ENCODE data around the gene IGSF22.
"Not testable (repeated sequence)": the region's sequence is repeated elsewhere in the genome, so short reads cannot be mapped to it uniquely, and the experiment has no call there.

Gene IGSF22

DNA sequence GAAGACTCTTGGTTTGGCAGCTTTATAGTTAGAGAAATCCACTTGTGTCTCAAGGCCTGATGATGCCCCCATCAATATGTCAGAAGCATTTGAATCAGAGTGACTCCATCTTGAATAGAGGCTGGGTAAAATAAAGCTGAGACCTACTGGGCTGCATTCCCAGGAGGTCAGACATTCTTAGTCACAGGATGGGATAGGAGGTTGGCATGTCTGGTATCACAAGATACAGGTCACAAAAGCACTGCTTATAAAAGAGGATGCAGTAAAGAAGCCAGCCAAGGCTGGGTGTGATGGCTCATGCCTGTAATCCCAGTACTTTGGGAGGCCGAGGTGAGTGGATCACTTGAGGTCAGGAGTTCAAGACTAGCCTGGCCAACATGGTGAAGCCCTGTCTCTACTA is 44.0 kb downstream of the IGSF22 start:
- not testable (repeated sequence) for DNase-seq

DNA sequence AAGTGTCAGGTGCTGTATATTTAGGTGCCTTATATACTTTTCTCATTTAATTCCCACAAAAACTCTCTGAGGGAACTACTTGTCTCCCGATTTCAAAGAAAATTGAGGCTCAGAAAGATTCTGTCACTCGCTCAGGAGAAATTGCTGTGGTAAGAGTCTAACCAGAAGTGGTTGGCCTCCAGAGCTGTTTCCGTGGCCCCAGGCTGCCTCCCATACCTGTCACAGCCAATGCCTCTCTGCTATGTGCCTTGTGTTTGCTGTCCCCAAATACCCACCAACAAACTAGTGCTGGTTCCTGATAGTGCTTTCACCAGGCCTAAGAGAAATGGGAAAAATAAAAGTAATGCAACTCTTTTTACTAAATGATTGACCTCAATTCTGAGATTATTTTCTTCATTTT is 48.4 kb downstream of the IGSF22 start:
- no peak for DNase-seq

DNA sequence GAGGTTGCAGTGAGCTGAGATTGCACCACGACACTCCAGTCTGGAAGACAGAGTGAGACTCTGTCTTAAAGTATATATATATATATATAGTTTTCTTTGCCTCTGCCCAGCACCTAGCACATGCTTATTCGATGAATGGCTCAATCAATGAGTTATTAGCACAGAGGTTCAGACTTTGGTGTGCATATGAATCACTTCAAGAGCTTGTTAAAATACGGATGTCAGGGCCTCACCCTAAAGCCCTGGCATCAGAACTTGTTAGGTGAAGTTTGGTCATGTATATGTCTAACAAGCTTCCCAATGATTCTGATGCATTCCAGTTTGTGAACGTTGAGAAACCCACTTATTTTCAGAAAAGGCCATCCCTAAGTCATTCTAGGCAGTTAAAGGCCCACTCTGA is 49.2 kb downstream of the IGSF22 start:
- DNase-seq = no peak

- DNase-seq = not testable (repeated sequence)
Observed at GRCh38 chr11:18672209-18672608, 53.8 kb downstream of the IGSF22 start.

DNA sequence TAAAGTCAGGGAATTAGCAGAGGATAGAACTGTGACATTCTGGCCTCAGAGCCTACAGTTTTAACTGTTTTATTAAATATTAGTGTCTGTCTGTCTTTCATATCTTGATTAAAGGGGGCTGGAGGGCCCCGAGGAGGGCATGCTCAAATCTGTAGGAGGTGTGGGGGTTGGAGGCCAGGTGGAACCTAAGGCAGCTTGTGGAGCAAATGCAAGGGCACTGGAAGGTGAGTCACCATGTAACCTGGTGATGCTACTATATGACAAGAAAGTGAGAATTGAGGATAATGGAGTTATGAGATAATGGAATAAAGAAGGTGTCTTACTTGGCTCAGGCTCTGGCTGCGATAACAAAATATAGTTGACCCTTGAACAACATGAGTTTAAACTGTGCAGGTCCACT is 54.7 kb downstream of the IGSF22 start:
- no peak for DNase-seq

- DNase-seq = no peak
Observed at GRCh38 chr11:18669711-18670110, 56.3 kb downstream of the IGSF22 start.

GRCh38 chr11:18669219-18669596 is 56.8 kb downstream of the IGSF22 start:
- DNase-seq = no peak

- DNase-seq = no peak
Observed at GRCh38 chr11:18668131-18668530, 57.9 kb downstream of the IGSF22 start.

- not testable (repeated sequence) for DNase-seq
Observed at GRCh38 chr11:18665353-18665872, 60.6 kb downstream of the IGSF22 start.

DNA sequence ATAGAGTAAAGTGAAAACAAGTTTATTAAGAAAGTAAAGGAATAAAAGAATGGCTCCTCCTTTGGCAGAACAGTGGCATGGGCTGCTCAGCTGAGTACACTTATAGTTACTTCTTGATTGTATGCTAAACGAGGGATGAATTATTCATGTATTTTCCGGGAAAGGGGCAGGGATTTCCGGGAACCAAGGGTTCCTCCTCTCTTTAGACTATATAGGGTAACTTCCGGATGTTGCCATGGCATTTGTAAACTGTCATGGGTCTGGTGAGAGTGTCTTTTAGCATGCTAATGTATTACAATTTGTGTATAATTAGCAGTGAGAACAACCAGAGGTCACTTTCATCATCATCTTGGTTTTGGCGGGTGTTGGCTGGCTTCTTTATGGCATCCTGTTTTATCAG is 68.3 kb downstream of the IGSF22 start:
- DNase-seq = no peak
